GM21528 (cell line): ENCODE measurements around the gene CKAP2.
"Not testable (repeated sequence)": the region's sequence is repeated elsewhere in the genome, so short reads cannot be mapped to it uniquely, and the experiment has no call there.

ENCODE experiments used
- ATAC-seq: cut with Tn5 transposase; IDR thresholded peaks from one replicate; pipeline ENCODE4 v1.9.1; 2021; ENCODE audit warnings: mild to moderate bottlenecking, moderate library complexity; ENCODE audit not compliant: unreplicated experiment, low FRiP score

Gene CKAP2

DNA sequence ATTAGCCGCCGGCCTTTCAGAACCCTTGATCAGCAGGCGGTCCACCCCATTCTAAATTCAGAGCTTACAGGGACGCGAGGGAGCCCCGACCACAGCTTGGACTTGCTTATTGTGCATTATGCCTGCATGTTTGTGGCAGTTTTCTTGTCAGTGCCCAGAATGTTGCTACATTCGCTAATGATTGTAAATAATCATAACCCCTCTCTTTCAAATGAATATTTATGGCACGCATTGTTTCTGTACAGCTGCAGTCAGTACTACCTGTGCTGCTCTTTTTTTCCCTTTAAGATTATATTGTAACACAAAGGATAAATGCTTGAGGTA lies 4.5 kb upstream of the CKAP2 start:
- no peak for ATAC-seq

- ATAC-seq = no peak
Observed at GRCh38 chr13:52451135-52451804, 4.0 kb upstream of the CKAP2 start.

DNA sequence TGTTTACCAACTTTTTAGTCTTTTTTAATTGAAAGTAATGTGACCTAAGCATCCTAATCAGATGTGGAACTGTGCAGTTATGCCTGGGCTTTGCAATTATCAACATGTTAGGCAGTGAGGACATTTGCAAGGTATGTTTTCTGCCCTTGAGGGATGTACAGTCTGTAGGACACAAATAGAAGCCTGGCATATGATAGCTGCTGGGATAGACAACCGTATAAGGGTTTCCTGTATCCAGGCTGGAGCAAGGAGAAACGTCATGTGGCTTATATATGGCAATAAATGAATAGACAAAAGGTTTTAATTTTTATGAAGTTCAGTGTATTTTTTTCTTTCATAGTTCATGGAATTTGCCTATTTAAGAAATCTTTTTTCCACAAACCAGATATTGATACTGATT lies 2.8 kb upstream of the CKAP2 start:
- ATAC-seq = no peak

- ATAC-seq = peak; percentile 29
Observed at GRCh38 chr13:52454459-52454819, 839 bp upstream of the CKAP2 start.

- peak; percentile 44 for ATAC-seq
Observed at GRCh38 chr13:52455677-52456041, 381 bp downstream of the CKAP2 start.

DNA sequence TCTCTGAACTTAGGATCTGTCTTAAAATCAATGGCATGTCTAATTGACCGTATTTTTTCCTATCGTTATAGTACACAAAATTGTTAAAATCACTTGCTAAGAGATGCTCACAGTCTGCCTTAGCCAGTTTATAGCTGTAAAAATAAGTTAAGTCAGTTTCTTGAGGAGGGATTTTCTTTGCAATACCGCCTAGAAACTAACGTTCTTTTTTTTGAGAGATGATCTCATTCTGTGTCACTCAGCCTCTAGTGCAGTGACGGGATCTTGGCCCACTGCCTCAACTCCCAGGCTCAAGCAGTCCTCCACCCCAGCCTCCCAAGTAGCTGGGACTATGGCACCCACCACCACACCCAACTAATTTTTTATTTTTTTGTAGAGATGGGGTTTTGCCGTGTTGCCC lies 4.4 kb downstream of the CKAP2 start:
- ATAC-seq = no peak

GRCh38 chr13:52461265-52461664 lies 6.0 kb downstream of the CKAP2 start:
- no peak for ATAC-seq

DNA sequence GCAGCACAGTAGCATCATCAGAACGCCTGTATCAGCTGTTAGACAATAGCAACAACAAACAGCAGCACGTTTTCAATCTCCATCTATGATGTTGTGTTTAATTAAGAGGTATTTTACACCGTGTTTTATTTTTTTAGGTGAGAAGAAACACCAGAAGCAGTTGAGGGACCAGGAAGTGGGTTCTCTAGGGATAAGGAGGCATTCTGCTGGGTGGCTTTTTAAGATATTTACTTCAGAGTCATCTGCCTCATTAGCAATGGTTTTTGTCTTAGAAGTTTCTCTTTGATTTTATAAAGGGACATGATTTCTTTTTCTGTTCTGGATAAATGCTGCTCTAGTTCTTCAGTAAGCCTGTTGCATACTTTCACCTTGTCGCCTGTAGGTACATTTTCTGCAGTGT lies 8.2 kb downstream of the CKAP2 start:
- no peak for ATAC-seq

DNA sequence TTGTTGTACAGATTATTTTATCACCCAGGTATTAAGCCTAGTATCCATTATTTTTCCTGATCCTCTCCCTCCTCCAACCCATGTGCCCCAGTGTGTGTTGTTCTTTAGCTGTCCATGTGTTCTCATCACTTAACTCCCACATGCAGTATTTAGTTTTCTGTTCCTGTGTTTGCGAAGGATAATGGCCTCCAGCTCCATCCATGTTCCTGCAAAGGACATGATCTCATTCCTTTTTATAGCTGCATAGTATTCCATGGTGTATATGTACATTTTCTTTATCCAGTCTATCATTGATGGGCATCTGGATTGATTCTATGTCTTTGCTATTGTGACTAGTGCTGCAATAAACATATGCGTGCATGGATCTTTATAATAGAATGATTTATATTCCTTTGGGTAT lies 13.2 kb downstream of the CKAP2 start:
- not testable (repeated sequence) for ATAC-seq

DNA sequence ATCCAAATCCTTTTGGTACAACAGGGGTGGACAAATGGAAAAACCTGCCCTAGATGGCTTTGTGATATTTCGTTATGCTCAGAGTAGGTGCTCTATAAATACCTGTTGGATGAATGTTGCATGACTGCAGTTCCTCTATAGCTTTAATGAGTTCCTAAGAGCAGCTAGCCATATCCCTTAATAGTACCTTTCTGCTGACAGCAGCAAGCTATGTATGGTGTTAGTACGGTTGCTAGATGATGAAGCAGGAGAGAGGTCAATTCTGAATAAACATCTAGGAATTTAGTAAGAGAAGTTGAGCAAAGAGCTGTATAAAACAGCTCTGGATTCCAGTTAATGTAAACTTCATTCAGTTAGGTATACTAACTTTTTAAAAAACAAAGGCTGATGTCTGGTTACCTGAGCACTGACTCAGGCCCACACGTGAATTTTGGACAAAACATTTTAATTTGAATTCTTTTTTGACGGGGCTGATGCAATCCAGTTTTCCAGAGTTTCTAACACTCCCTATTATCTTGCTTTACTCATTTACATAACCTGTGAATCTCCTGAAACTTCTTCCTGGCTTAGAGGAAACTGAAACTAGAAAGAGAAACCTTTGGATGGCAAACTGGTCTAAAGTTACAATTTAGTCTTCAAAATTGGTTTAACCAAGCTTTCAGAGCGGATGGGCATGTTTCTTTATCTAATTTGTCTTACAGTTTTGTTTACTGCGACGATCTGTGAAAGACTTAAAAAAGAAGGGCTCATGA lies 25.6 kb downstream of the CKAP2 start:
- ATAC-seq = not testable (repeated sequence)

GRCh38 chr13:52487078-52487477 lies 31.8 kb downstream of the CKAP2 start:
- not testable (repeated sequence) for ATAC-seq

GRCh38 chr13:52488763-52489162 lies 33.5 kb downstream of the CKAP2 start:
- ATAC-seq = not testable (repeated sequence)

- ATAC-seq = not testable (repeated sequence)
Observed at GRCh38 chr13:52491015-52491414, 35.7 kb downstream of the CKAP2 start.

GRCh38 chr13:52494241-52494640 lies 39.0 kb downstream of the CKAP2 start:
- ATAC-seq = not testable (repeated sequence)

GRCh38 chr13:52497979-52498378 lies 42.7 kb downstream of the CKAP2 start:
- not testable (repeated sequence) for ATAC-seq

- ATAC-seq = not testable (repeated sequence)
Observed at GRCh38 chr13:52502277-52502676, 47.0 kb downstream of the CKAP2 start.

- not testable (repeated sequence) for ATAC-seq
Observed at GRCh38 chr13:52505843-52506242, 50.6 kb downstream of the CKAP2 start.

- ATAC-seq = not testable (repeated sequence)
Observed at GRCh38 chr13:52509532-52509931, 54.3 kb downstream of the CKAP2 start.

DNA sequence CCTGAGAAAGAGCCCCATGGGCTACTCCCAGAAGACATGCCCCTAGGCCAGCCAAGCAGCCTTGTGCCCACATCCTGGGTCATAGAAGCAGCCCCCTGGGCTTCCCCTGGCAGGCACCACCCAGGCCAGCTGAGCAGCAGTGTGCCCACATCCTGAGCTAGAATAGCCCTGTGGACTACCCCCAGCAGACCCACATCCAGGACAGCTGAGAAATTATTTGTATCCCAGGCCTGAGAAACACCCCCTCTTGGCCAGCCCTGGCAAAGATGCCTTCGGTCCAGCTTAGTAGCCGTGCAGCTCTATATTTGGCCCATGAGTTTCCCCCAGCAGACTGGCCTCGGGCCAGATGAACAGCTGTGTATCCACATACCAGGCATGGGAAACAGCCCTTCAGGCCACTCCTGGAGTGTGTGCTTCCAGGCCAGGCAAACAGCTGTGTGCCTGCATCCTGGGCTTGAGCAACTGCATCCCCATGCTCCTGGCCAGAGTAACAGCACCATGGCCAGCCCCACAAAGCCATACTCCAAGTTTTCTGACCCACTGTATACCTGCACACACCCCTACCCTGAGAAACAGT lies 55.0 kb downstream of the CKAP2 start:
- not testable (repeated sequence) for ATAC-seq

- not testable (repeated sequence) for ATAC-seq
Observed at GRCh38 chr13:52511598-52511997, 56.3 kb downstream of the CKAP2 start.

GRCh38 chr13:52513957-52514596 lies 58.8 kb downstream of the CKAP2 start:
- ATAC-seq = not testable (repeated sequence)
